SK-N-MC (cell line): Measurements from ENCODE around the gene ABCF2.

Experiments
- FOXP2 ChIP-seq: optimal IDR thresholded peaks from 2 replicates; pipeline ENCODE3; 2011; ENCODE audit warnings: mild to moderate bottlenecking, moderate library complexity; ENCODE audit not compliant: insufficient read depth; ENCODE audit errors: extremely low read length, control extremely low read depth
- POLR2AphosphoS5 ChIP-seq: IDR thresholded peaks from 2 replicates; pipeline ENCODE4 v1.6.1; 2012; ENCODE audit warnings: mild to moderate bottlenecking, low read depth, low read length, borderline replicate concordance

DNA sequence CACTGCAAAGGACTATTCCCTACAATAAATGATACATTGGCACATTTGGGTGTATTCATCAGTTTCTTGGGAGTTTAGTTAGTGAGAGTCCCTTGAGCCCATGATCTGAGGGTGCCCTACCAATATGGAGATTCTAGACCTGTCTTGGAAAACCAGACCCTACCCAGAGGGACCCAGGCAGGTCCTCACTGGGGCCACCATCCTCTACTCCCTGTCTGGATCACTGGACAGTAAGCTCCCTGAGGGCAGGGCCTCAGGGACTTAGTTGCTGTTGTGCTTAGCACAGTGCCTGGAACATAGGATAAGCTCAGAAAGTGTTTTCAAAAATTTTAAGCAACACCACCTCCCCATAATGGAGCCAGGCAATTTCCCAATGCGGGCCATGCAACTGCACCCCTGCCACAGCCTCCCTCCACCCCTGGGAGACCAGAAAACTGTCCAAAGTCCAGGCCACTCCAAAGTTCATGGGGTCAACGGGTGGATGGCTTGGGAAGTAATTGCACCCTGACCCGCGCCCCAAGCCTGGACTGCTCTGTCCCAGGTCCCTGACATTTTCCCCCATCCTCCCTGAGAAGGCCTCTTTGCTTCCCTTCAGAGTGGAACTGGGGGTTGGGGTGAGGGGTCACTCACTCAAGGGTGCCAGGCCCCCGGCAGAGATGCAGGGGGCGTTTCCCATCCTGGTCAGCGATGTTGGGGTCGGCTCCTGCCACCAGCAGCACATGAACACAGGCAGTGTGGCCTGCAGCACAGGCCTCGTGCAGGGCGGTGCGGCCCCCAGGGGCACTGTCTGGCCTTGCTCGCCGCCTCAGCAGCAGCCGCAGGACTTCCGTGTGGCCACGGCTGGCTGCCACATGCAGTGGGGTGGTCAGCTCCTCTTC is 41.0 kb downstream of the ABCF2 start:
- TF ChIP-seq POLR2AphosphoS5 (no peak), FOXP2 (no peak)
